ENCODE results near the gene ERN1. TPM values are rescaled to one million over a fixed set of nuclear protein-coding genes. Genes with fewer than 3 reads are reported as not detected.

Gene ERN1
- polyA plus RNA-seq, 1 experiment: 8.6 TPM

DNA sequence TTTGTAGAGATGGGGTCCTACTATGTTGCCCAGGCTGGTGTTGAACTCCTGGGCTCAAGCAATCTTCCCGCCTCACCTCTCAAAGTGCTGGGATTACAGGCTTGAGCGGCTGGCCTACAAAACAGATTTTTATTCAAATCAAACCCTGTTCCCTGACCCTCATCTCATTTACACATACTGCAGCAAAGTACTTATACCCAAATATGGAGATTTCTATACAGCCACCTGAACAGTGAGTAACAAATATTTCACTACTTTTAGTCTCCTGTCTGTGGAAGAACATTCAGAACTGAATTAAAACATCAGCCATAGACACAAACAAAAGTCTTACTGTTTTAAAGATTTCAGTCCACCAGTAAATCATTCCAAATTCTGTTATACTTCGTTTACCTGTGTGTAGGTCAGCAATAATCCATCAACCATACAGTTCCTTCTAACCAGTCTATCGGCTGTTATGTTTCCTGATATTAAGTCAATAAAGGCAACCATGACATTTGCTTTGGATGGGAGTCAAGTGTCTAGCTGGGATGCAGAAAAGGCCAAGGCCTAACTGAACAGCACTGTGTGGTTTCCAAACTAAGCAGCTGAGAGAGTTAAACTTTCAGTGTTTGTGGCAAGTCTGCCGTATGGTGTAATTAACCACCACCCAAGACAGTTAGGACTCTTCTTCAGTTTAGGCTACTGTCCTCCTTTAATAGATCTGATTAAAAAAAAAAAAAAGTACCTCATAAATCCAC lies 22.3 kb downstream of the ERN1 start:
- no peak for DNase-seq (ENCODE audit: low read depth)
- ChIA-PET POLR2A (no interaction called here), CTCF (interaction anchor here (0.9 kb wide), 1 partner anchor 82 kb away, joined by 3 read pairs; no protein-coding TSS in a partner anchor)
- no peaks in the 10 kb centered on the region for H3K36me3 ChIP-seq (ENCODE audit: control insufficient read depth, insufficient read depth, low read length)
- H3K4me3 ChIP-seq (ENCODE audit: low read depth, low read length): no peak overlapping the region
- H3K27me3 ChIP-seq (ENCODE audit: control insufficient read depth, insufficient read depth, low read length): no peaks in the 10 kb centered on the region
- TF ChIP-seq, protein P1, sequence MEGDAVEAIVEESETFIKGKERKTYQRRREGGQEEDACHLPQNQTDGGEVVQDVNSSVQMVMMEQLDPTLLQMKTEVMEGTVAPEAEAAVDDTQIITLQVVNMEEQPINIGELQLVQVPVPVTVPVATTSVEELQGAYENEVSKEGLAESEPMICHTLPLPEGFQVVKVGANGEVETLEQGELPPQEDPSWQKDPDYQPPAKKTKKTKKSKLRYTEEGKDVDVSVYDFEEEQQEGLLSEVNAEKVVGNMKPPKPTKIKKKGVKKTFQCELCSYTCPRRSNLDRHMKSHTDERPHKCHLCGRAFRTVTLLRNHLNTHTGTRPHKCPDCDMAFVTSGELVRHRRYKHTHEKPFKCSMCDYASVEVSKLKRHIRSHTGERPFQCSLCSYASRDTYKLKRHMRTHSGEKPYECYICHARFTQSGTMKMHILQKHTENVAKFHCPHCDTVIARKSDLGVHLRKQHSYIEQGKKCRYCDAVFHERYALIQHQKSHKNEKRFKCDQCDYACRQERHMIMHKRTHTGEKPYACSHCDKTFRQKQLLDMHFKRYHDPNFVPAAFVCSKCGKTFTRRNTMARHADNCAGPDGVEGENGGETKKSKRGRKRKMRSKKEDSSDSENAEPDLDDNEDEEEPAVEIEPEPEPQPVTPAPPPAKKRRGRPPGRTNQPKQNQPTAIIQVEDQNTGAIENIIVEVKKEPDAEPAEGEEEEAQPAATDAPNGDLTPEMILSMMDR (IDR thresholded peaks at IDR 0.05; ENCODE audit: insufficient read depth, low read depth, low read length): no peak

DNA sequence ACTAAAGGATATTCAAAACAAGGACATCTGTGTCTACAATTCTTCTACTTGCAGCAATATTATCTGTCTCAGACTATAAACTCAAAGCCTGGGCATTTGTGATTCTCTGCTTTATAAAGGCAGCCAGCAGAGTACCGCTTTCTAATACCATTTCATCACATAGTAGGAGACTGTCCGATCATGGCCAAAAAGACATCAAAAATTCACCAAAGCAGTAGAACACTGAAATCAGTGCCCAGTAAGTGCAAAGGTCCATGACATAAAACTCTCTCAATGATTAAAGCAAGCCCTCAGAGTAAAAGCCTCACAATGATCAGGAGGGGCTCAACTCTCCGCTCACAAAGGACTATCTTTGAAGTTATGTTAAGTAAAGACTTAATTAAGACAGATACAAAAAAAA lies 23.0 kb downstream of the ERN1 start:
- Histone ChIP-seq H3K27me3 (ENCODE audit: control insufficient read depth, insufficient read depth, low read length) (no peaks in the 10 kb centered on the region), H3K36me3 (ENCODE audit: control insufficient read depth, insufficient read depth, low read length) (no peaks in the 10 kb centered on the region), H3K4me3 (ENCODE audit: low read depth, low read length) (no peak overlapping the region)
- ChIA-PET POLR2A (no interaction called here), CTCF (no interaction called here)
- TF ChIP-seq, protein P1 (IDR thresholded peaks at IDR 0.05; ENCODE audit: insufficient read depth, low read depth, low read length): no peak
- no peak for DNase-seq (ENCODE audit: low read depth)

DNA sequence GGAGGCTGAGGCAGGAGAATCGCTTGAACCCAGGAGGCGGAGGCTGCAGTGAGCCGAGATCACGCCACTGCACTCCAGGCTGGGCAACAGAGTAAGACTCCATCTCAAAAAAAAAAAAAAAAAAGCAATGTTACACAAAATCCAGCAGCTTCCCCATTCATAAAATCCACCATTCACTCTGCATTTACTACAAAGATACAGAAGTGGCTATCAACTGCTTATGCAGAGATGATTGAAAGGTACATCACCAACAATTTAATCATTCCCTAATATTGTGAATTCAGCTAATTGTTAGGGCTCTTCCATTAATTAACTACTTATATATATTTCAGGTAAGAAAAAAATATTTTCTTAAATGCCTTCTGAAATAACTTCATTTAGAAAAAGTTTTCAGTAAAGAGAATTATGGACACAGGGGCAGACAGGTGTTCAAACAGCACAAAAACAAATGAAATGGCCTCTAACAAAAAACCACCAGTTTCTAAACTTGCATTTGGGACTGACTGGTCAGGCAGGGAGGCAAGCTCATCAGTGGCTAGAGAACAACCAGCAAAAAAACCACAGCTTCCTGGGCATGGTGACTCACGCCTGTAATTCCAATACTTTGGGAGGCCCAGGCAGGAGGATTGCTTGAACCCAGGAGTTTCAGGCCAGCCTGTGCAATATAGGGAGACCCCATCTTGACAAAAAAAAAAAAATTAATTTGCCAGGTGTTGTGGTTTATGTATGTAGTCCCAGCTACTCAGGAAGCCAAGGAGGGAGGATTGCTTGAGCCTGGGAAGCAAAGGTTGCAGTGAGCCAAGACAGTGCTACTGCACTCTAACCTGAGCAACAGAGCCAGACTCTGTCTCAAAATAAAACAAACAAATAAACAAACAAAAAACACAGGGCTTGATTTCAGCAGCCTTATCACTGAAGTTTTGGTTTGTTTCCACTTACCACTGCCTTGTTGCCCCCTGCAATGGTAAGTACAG lies 26.3 kb downstream of the ERN1 start:
- ChIA-PET CTCF (interaction anchor here (0.7 to 1.4 kb wide), 2 partner anchors 10 to 56 kb away, joined by 3 to 4 read pairs; no protein-coding TSS in a partner anchor), POLR2A (no interaction called here)
- TF ChIP-seq, protein P1 (IDR thresholded peaks at IDR 0.05; ENCODE audit: insufficient read depth, low read depth, low read length): no peak
- H3K27me3 ChIP-seq (ENCODE audit: control insufficient read depth, insufficient read depth, low read length): no peaks in the 10 kb centered on the region
- no peak overlapping the region for H3K4me3 ChIP-seq (ENCODE audit: low read depth, low read length)
- DNase-seq (ENCODE audit: low read depth): no peak
- H3K36me3 ChIP-seq (ENCODE audit: control insufficient read depth, insufficient read depth, low read length): no peaks in the 10 kb centered on the region

DNA sequence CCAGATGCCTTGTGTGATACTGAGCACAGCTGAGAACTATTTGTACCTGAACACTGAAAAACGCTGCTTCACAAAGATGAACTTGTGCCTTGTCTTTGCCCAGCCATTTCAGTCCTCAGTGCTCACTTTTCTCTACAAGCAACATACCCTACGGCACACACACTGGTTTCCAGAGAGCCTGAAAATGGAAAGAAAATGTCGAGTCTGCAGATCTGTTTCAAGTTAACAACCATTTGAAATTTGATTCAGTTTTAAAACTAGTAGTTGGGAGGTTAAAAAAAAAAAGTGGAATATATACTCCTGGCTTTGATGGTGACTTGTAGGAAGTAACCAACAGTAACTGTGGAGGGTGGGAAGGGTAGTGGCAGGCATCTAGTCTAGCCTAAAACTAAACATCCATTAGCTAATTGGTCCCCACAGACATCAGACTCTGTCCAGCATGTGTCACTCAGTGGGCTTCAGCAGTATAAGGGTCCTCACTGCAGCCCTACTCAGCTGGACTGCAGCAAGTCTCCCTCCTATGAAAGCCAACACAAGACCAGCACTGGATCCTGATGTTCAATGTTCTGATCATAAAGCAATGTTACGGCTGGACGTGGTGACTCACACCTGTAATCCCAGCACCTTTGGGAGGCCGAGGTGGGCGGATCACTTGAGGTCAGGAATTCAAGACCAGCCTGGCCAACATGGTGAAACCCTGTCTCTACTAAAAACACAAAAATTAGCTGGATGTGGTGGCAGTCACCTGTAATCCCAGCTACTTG lies 27.1 kb downstream of the ERN1 start:
- CTCF ChIA-PET: interaction anchor here (1.4 kb wide), 1 partner anchor 11 kb away, joined by 4 read pairs; no protein-coding TSS in a partner anchor
- no peak for DNase-seq (ENCODE audit: low read depth)
- Histone ChIP-seq H3K27me3 (ENCODE audit: control insufficient read depth, insufficient read depth, low read length) (no peaks in the 10 kb centered on the region), H3K4me3 (ENCODE audit: low read depth, low read length) (no peak overlapping the region), H3K36me3 (ENCODE audit: control insufficient read depth, insufficient read depth, low read length) (no peaks in the 10 kb centered on the region)
- POLR2A ChIA-PET: no interaction called here
- TF ChIP-seq, protein P1 (IDR thresholded peaks at IDR 0.05; ENCODE audit: insufficient read depth, low read depth, low read length): no peak
